Thyroid gland (tissue), 4 donors: ENCODE data around the gene PARP9. TPM values are rescaled to one million over a fixed set of nuclear protein-coding genes. Genes with fewer than 3 reads are reported as not detected.

ENCODE experiments used
- DNase-seq, 2 donors: peaks; one replicate each; pipeline ENCODE4 v3.0.0-alpha.2; 2019
- H3K27ac ChIP-seq, 3 donors: fragments of 200-600 bp; sonication (generic); 1 replicate in 2 of 3; 2 replicates in 1 of 3; pipeline ENCODE4 v1.5.1; 2016 to 2019; ENCODE audit warnings: mild to moderate bottlenecking in 1 of 3, moderate library complexity in 1 of 3
- H3K27me3 ChIP-seq: fragments of 200-600 bp; sonication (generic); one replicate; pipeline ENCODE4 v1.5.1; 2019
- H3K36me3 ChIP-seq, 2 donors: fragments of 200-600 bp; sonication (generic); one replicate each; pipeline ENCODE4 v1.5.1; 2016 to 2019
- H3K4me1 ChIP-seq, 2 donors: fragments of 200-600 bp; sonication (generic); one replicate each; pipeline ENCODE4 v1.5.1; 2017 to 2019
- H3K4me3 ChIP-seq, 3 donors: fragments of 200-600 bp; sonication (generic); replicated peaks in 1 of 3; 1 replicate in 2 of 3; 2 replicates in 1 of 3; pipeline ENCODE4 v1.5.1; 2016; ENCODE audit warnings: mild to moderate bottlenecking in 1 of 3
- H3K9me3 ChIP-seq: fragments of 200-600 bp; sonication (generic); one replicate; pipeline ENCODE4 v1.5.1; 2017
- POLR2A ChIP-seq, 2 donors: fragments of 450-650 bp; IDR thresholded peaks; one replicate each; pipeline ENCODE4 v1.6.1; 2017; ENCODE audit warnings: antibody characterized with exemption in 2 of 2, mild to moderate bottlenecking in 2 of 2, moderate library complexity in 1 of 2
- WGBS, 2 donors: methylation state at CpG; one replicate each; pipeline ENCODE4 v1.1.5; 2017; 5-methylcytosine and 5-hydroxymethylcytosine counted together
- intact Hi-C: fragments of 100-400 bp; cut with DNase I; formaldehyde crosslinking; loops from one replicate; pipeline ENCODE4 v1.15.1; 2023
- total RNA-seq, 4 donors: library from RNA; depleted of rRNA; stranded (reverse); fragments of >200 nt; gene quantifications; one replicate each; pipeline ENCODE4 v1.2.3, GENCODE V29; 2016
- TF ChIP-seq, protein P1 (sequence below), 6 experiments: fragments of 200-600 bp in 3 of 6; fragments of 450-650 bp in 3 of 6; sonication (generic) in 3 of 6; IDR thresholded peaks; one replicate each; pipeline ENCODE4 v1.5.1; 2016 to 2019; ENCODE audit warnings: antibody characterized with exemption in 6 of 6, mild to moderate bottlenecking in 2 of 6, inconsistent platforms in 1 of 6, moderate library complexity in 1 of 6

Gene PARP9
- total RNA-seq, 4 donors from 2014 or later, result 22.9 to 34.0 (median 31.5) TPM

DNA sequence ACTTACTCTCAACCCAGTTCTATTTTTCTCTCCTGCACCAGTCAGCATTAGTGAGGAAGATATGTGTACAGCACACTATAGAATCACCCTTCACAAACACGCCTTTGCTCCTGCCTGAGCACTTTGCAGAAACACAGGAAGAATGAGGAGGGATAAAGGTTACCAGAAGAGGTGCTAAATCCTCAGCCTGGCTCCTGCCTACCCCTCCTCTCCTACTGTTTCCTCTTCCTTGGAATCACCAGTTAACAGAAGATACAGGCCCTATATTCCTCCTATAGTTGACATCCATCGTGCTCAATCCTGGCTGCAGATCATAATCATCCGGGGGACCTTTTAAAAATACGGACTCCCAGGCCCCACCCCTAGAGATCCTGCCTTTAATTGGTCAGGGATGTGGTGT, 42.2 kb upstream of the PARP9 start:
- 79 to 86% methylated on average over 4 of the region's 4 CpGs for WGBS, 2 donors
- Histone ChIP-seq H3K4me1 (peaks cover 4% of the 10 kb centered on the region in 2 donors), H3K36me3 (no peaks in the 10 kb centered on the region), H3K27me3 (no peaks in the 10 kb centered on the region), H3K9me3 (no peaks in the 10 kb centered on the region), H3K4me3 (no peak overlapping the region), H3K27ac (no peak overlapping the region)
- DNase-seq, result no peak
- TF ChIP-seq POLR2A (IDR thresholded peaks at IDR 0.05), result no peak
- TF ChIP-seq, protein P1, sequence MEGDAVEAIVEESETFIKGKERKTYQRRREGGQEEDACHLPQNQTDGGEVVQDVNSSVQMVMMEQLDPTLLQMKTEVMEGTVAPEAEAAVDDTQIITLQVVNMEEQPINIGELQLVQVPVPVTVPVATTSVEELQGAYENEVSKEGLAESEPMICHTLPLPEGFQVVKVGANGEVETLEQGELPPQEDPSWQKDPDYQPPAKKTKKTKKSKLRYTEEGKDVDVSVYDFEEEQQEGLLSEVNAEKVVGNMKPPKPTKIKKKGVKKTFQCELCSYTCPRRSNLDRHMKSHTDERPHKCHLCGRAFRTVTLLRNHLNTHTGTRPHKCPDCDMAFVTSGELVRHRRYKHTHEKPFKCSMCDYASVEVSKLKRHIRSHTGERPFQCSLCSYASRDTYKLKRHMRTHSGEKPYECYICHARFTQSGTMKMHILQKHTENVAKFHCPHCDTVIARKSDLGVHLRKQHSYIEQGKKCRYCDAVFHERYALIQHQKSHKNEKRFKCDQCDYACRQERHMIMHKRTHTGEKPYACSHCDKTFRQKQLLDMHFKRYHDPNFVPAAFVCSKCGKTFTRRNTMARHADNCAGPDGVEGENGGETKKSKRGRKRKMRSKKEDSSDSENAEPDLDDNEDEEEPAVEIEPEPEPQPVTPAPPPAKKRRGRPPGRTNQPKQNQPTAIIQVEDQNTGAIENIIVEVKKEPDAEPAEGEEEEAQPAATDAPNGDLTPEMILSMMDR (IDR thresholded peaks at IDR 0.05), result no peak
- intact Hi-C loops, result no loop called here

DNA sequence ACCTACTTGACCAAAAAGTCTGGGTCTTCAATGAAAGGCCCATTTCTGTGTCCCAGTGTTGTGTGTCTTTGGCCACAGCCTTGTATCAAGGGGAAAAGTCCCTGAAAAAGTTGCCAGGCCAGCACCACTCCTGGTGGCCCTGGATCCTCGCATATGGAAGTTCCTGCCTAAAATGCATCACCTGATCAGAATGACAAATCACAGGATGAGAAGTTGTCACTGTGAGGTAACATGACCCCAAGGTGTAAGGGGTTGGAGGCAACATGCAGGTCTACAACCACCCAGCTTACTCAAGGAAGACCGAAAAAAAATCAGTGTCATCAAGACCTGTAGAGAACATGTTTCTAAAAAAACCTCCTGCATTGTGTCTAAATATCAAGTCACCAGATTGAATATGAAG, 39.0 kb upstream of the PARP9 start:
- no peaks in the 10 kb centered on the region for H3K9me3 ChIP-seq
- intact Hi-C loops, result no loop called here
- TF ChIP-seq, protein P1 (IDR thresholded peaks at IDR 0.05), result no peak
- no peak for TF ChIP-seq POLR2A (IDR thresholded peaks at IDR 0.05)
- H3K4me1 ChIP-seq, result peaks cover 0 to 4% of the 10 kb centered on the region in 2 donors
- no peaks in the 10 kb centered on the region for H3K36me3 ChIP-seq
- H3K27ac ChIP-seq, result no peak overlapping the region
- no peak for DNase-seq
- H3K27me3 ChIP-seq, result no peaks in the 10 kb centered on the region
- H3K4me3 ChIP-seq, result no peak overlapping the region
- WGBS, 2 donors, result 86 to 90% methylated on average over 2 of the region's 2 CpGs

DNA sequence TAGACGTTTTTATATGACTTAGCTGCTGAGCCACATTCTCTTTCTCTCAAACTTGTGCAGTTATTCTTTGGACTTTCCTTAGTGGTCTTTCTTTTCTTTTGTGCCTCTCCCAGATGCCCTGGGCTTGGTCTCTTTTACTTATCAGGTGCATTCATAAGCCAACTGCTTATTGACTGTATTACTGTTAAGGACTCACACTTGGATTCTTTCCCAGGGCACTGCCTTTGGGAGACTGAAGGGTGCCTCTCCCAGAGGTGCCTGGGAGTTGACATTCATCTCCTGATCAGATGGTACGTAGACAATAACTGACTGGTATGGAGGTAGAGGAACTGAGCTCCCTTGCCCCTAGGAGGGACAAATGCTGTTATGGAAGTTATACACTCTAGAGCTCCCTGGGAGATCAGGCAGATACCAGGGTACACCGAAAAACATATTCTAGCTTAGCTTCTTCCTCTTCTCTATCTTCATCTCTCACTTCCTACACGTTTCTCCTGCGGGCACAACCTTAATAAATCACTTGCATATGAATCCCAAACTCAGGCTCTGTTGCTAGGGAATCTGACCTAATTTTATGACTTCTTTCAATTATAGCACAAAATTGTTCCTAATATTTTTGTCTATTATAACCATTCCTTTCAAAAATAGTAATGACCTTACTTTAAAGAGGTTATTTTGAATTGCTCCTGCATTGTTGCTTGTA, 38.1 kb upstream of the PARP9 start:
- H3K27me3 ChIP-seq, result no peaks in the 10 kb centered on the region
- no peaks in the 10 kb centered on the region for H3K36me3 ChIP-seq
- DNase-seq, result no peak
- H3K9me3 ChIP-seq, result no peaks in the 10 kb centered on the region
- WGBS, 2 donors, result 80% methylated on average over 5 of the region's 5 CpGs
- no peak overlapping the region for H3K27ac ChIP-seq
- no peak for TF ChIP-seq POLR2A (IDR thresholded peaks at IDR 0.05)
- TF ChIP-seq, protein P1 (IDR thresholded peaks at IDR 0.05), result no peak
- H3K4me1 ChIP-seq, result peaks cover 0 to 4% of the 10 kb centered on the region in 2 donors
- intact Hi-C loops, result no loop called here
- H3K4me3 ChIP-seq, result no peak overlapping the region

DNA sequence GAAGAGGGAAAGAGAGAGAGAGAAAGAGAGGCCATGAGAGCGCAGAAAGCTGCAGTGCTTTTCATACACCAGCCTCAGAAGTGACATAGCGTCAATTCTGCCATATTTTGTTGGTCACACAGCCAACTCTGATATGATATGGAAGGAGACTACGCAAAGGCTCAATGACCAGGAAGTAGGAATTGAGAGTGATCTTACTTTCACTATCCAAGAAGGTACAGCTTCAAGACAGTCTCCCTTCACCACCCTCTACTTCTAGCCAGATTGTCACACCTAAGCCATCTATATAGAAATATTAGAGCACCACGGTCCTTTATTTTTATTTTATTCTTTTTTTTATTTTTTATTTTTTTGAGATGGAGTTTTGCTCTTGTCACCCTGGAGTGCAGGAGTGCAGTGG, 34.5 kb upstream of the PARP9 start:
- no peak for DNase-seq
- H3K4me3 ChIP-seq, result no peak overlapping the region
- no peaks in the 10 kb centered on the region for H3K9me3 ChIP-seq
- 71 to 73% methylated on average over 4 of the region's 4 CpGs for WGBS, 2 donors
- no peaks in the 10 kb centered on the region for H3K4me1 ChIP-seq
- no peak overlapping the region for H3K27ac ChIP-seq
- intact Hi-C loops, result no loop called here
- TF ChIP-seq POLR2A (IDR thresholded peaks at IDR 0.05), result no peak
- TF ChIP-seq, protein P1 (IDR thresholded peaks at IDR 0.05), result no peak
- H3K27me3 ChIP-seq, result no peaks in the 10 kb centered on the region
- no peaks in the 10 kb centered on the region for H3K36me3 ChIP-seq

DNA sequence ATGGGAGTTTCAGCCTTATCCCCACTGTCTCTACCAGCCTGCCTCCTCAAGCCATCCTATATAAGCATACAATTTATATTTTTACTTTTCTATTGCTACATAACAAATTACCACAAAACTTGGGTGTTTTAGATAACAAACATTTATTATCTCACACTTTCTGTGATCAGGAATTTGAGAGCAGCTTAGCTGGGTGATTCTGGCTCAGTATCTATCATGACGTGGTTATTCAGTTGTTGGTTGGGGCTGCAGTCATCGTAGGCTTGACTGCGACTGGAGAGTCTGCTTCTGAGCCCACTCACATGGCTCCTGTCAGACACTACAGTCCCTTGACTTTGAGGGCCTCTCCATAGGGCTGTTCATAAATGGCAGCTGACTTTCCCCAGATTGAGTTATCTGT, 34.1 kb upstream of the PARP9 start:
- 81 to 86% methylated on average over 3 of the region's 3 CpGs for WGBS, 2 donors
- Histone ChIP-seq H3K4me1 (no peaks in the 10 kb centered on the region), H3K9me3 (no peaks in the 10 kb centered on the region), H3K36me3 (no peaks in the 10 kb centered on the region), H3K27ac (no peak overlapping the region), H3K4me3 (no peak overlapping the region), H3K27me3 (no peaks in the 10 kb centered on the region)
- DNase-seq, result no peak
- TF ChIP-seq, protein P1 (IDR thresholded peaks at IDR 0.05), result no peak
- TF ChIP-seq POLR2A (IDR thresholded peaks at IDR 0.05), result no peak
- intact Hi-C loops, result no loop called here
